Left forelimb (tissue), 1 donor: ENCODE results near the gene R3HDM2.

ENCODE experiments used
- DNase-seq: peaks from one replicate; pipeline ENCODE4 v3.0.0-alpha.2; 2018; ENCODE audit warnings: low spot score

Gene R3HDM2

GRCh38 chr12:57467212-57467874 lies 36.5 kb upstream of the R3HDM2 start:
- DNase-seq = no peak

GRCh38 chr12:57465747-57466505 lies 35.1 kb upstream of the R3HDM2 start:
- no peak for DNase-seq

- DNase-seq = no peak
Observed at GRCh38 chr12:57465030-57465746, 34.3 kb upstream of the R3HDM2 start.

- DNase-seq = no peak
Observed at GRCh38 chr12:57464569-57464968, 33.7 kb upstream of the R3HDM2 start.

GRCh38 chr12:57462912-57463253 lies 32.0 kb upstream of the R3HDM2 start:
- no peak for DNase-seq

GRCh38 chr12:57462251-57462911 lies 31.5 kb upstream of the R3HDM2 start:
- peak; percentile 88 for DNase-seq

- DNase-seq = peak; percentile 78
Observed at GRCh38 chr12:57461917-57462250, 31.0 kb upstream of the R3HDM2 start.

GRCh38 chr12:57461276-57461916 lies 30.6 kb upstream of the R3HDM2 start:
- DNase-seq = peak; percentile 90

GRCh38 chr12:57460841-57461275 lies 30.0 kb upstream of the R3HDM2 start:
- DNase-seq = no peak

GRCh38 chr12:57460468-57460784 lies 29.6 kb upstream of the R3HDM2 start:
- DNase-seq = no peak

GRCh38 chr12:57459750-57460467 lies 29.1 kb upstream of the R3HDM2 start, which contains the start of gene GLI1:
GLI1 (plus strand) TSS chr12:57459785; CDS start chr12:57463692, 3,907 bp downstream.
- DNase-seq = peak; percentile 90

- peak; percentile 96 for DNase-seq
Observed at GRCh38 chr12:57459055-57459749, 28.4 kb upstream of the R3HDM2 start.

- DNase-seq = no peak
Observed at GRCh38 chr12:57458665-57459054, 27.8 kb upstream of the R3HDM2 start.

- peak; percentile 34 for DNase-seq
Observed at GRCh38 chr12:57456737-57457490, 26.1 kb upstream of the R3HDM2 start.

GRCh38 chr12:57456145-57456700 lies 25.4 kb upstream of the R3HDM2 start:
- peak; percentile 46 for DNase-seq

- DNase-seq = peak; percentile 46
Observed at GRCh38 chr12:57455374-57456144, 24.7 kb upstream of the R3HDM2 start.

GRCh38 chr12:57454566-57455373 lies 23.9 kb upstream of the R3HDM2 start, which contains the start of gene INHBE:
INHBE (plus strand) TSS chr12:57455307; CDS start chr12:57455537, 230 bp downstream.
- peak; percentile 66 for DNase-seq

- DNase-seq = no peak
Observed at GRCh38 chr12:57454213-57454565, 23.3 kb upstream of the R3HDM2 start.
